ENCODE measurements around the gene MYRIP.

- TF ChIP-seq POLR2A (IDR thresholded peaks at IDR 0.05; ENCODE audit: borderline replicate concordance, extremely low read depth, insufficient read depth, insufficient read length) (no peak), CEBPB (IDR thresholded peaks at IDR 0.05; ENCODE audit: low read depth) (no peak), CTCF (IDR thresholded peaks at IDR 0.05 in 2 of 3, conservative IDR thresholded peaks at IDR 0.05 in 1 of 3; ENCODE audit: borderline replicate concordance in 1 of 3, insufficient read depth in 1 of 3, low read depth in 2 of 3, low read length in 2 of 3) (no peak), POLR2AphosphoS5 (IDR thresholded peaks at IDR 0.05; ENCODE audit: low read depth, low read length) (no peak), YY1 (IDR thresholded peaks at IDR 0.05; ENCODE audit: extremely low read depth, insufficient replicate concordance, low read depth, low read length) (no peak), RAD21 (IDR thresholded peaks at IDR 0.05; ENCODE audit: low read depth) (no peak), JUND (IDR thresholded peaks at IDR 0.05) (no peak)
- TF ChIP-seq, protein P1, sequence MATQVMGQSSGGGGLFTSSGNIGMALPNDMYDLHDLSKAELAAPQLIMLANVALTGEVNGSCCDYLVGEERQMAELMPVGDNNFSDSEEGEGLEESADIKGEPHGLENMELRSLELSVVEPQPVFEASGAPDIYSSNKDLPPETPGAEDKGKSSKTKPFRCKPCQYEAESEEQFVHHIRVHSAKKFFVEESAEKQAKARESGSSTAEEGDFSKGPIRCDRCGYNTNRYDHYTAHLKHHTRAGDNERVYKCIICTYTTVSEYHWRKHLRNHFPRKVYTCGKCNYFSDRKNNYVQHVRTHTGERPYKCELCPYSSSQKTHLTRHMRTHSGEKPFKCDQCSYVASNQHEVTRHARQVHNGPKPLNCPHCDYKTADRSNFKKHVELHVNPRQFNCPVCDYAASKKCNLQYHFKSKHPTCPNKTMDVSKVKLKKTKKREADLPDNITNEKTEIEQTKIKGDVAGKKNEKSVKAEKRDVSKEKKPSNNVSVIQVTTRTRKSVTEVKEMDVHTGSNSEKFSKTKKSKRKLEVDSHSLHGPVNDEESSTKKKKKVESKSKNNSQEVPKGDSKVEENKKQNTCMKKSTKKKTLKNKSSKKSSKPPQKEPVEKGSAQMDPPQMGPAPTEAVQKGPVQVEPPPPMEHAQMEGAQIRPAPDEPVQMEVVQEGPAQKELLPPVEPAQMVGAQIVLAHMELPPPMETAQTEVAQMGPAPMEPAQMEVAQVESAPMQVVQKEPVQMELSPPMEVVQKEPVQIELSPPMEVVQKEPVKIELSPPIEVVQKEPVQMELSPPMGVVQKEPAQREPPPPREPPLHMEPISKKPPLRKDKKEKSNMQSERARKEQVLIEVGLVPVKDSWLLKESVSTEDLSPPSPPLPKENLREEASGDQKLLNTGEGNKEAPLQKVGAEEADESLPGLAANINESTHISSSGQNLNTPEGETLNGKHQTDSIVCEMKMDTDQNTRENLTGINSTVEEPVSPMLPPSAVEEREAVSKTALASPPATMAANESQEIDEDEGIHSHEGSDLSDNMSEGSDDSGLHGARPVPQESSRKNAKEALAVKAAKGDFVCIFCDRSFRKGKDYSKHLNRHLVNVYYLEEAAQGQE (IDR thresholded peaks at IDR 0.05; ENCODE audit: low read depth) = no peak
Observed at GRCh38 chr3:39780352-39780751, 29.1 kb upstream of the MYRIP start.

All from HCT116 (cell line).